Measurements from ENCODE around the gene TSPAN14.

The TSPAN14 gene

DNA sequence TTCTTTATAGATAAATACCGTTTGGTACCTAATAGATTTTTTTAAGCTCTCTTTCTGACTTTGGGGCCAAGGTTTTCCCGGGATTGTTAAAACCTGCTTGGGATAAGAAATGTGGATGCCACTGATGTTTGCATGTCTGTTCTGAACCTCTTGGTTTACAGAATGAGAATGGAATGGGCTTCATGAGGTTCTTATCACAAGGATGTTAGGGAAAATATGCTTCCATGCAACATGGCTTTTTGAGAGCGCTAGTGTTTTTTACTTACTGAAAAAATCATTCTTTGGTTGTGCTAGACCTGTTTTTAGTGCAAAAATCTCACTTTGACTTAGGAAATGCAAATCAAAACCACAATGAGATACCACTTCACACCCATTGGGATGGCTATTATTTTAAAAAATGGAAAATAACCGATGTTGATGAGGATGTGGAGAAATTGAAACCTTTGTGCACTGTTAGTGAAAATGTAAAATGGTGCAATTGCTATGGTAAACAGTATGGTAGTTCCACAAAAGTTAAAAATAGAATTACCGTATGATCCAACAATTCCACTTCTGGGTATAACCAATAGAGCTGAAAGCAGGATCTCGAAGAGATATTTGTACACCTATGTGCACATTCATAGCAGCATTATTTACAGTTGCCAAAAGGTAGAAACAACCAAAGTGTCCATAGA lies 38.9 kb downstream of the TSPAN14 start:
- TF ChIP-seq, protein P1, sequence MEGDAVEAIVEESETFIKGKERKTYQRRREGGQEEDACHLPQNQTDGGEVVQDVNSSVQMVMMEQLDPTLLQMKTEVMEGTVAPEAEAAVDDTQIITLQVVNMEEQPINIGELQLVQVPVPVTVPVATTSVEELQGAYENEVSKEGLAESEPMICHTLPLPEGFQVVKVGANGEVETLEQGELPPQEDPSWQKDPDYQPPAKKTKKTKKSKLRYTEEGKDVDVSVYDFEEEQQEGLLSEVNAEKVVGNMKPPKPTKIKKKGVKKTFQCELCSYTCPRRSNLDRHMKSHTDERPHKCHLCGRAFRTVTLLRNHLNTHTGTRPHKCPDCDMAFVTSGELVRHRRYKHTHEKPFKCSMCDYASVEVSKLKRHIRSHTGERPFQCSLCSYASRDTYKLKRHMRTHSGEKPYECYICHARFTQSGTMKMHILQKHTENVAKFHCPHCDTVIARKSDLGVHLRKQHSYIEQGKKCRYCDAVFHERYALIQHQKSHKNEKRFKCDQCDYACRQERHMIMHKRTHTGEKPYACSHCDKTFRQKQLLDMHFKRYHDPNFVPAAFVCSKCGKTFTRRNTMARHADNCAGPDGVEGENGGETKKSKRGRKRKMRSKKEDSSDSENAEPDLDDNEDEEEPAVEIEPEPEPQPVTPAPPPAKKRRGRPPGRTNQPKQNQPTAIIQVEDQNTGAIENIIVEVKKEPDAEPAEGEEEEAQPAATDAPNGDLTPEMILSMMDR (IDR thresholded peaks at IDR 0.05; ENCODE audit: insufficient read depth, low read length, poor library complexity, severe bottlenecking), result no peak
- H3K36me3 ChIP-seq (ENCODE audit: control insufficient read depth, insufficient read depth, low read length), result peaks cover 5% of the 10 kb centered on the region
- H3K27me3 ChIP-seq (replicated peaks; ENCODE audit: control insufficient read depth, insufficient read depth, low read length), result no peaks in the 10 kb centered on the region
- H3K4me3 ChIP-seq (replicated peaks; ENCODE audit: low read depth, low read length), result no peak overlapping the region
- no peak for DNase-seq (ENCODE audit: extremely low read depth, insufficient read length)

DNA sequence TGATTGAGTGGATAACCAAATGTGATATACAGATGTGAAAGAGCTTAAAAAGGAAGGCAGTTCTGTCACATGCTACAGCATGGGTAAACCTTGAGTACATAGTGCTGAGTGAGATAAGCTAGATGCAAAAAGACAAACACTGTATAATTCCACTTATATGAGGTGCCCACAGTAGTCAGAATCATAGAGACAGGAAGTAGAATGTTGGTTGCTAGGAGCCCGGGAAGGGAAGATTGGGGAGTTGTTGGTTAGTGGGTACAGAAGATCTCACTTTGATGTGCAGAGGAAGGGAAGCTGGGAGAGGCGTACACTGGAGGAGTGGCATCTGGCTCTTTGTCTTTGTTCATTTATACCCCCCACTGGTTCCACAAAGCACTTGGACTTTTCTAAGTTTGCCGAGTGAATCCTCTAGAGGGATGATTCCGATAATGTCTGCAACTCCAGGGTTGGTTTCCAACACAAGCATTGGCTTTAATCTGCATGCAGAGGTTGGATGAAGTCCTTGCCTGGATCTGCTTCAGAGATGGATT lies 39.5 kb downstream of the TSPAN14 start:
- Histone ChIP-seq H3K4me3 (replicated peaks; ENCODE audit: low read depth, low read length) (no peak overlapping the region), H3K36me3 (ENCODE audit: control insufficient read depth, insufficient read depth, low read length) (peaks cover 5% of the 10 kb centered on the region), H3K27me3 (replicated peaks; ENCODE audit: control insufficient read depth, insufficient read depth, low read length) (no peaks in the 10 kb centered on the region)
- no peak for DNase-seq (ENCODE audit: extremely low read depth, insufficient read length)
- TF ChIP-seq, protein P1 (IDR thresholded peaks at IDR 0.05; ENCODE audit: insufficient read depth, low read length, poor library complexity, severe bottlenecking), result no peak

DNA sequence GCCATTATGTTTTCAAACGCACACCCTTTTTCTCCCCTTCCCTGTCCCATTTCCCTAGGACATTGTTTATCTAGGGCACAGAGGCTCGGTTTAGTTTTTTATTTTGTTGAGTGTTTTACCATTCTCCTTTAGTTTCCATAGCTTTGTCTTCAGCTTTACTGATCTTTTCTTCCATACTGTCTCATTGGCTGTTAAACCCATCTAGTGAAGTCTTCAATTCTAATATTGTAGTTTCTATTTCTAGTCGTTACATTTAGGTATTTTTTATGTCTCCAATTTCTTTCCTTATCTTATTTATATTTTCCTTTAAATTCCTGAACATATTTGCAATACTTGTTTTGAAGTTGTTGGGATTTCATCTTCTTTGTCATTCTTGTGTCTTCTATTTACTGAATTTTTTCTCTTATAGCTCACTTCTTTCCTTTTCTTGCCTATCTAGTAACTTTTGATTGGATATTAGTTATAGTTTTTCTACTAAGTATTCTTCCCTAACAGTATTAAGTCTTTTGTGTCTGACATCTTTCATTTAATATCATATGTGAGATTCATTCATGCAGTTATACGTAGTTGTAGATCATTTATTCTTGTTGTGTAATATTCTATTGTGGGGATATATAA lies 42.6 kb downstream of the TSPAN14 start:
- peaks cover 4% of the 10 kb centered on the region for H3K36me3 ChIP-seq (ENCODE audit: control insufficient read depth, insufficient read depth, low read length)
- no peak for DNase-seq (ENCODE audit: extremely low read depth, insufficient read length)
- TF ChIP-seq, protein P1 (IDR thresholded peaks at IDR 0.05; ENCODE audit: insufficient read depth, low read length, poor library complexity, severe bottlenecking), result no peak
- H3K4me3 ChIP-seq (replicated peaks; ENCODE audit: low read depth, low read length), result no peak overlapping the region
- no peaks in the 10 kb centered on the region for H3K27me3 ChIP-seq (replicated peaks; ENCODE audit: control insufficient read depth, insufficient read depth, low read length)

DNA sequence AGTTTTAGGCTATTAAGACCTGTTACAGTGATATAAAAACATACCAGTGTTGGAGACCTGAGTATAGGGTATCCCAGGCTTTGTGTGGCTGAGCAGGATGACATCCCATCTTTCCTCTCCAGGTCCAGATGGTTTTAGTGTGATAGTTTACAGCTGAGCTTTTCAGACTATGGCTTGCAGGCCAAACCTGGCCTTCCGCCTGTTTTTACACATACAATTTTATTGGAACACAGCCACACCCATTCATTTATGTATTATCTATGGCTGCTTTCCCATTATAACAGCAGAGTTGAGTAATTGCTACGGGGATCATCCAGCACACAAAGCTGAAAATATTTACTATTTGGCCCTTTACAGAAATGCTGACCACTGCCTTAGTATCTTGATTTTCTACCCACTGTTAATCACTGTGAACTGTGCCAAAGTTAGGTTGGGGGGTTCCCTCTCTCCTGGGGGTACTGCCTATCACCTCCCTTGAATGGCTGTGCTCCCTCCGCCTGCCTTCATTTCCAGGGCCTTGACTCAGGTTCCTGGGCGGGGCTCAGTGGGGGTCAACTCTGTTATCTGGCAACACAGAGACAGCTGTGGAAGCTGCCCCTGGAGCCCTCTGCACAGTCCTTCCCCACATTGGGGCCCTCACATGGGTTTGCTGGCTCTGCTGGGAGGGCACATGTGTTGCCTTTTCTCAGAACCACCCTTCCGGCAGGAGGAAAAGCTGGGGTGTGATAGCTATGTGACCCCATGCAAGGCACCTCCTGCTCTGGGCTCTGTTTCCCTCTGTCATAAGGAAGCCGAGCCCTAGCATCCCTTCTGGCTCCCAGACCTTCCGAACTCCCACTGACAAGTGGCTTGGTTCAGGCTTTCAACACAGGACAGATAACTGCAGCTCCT lies 43.3 kb downstream of the TSPAN14 start:
- no peaks in the 10 kb centered on the region for H3K27me3 ChIP-seq (replicated peaks; ENCODE audit: control insufficient read depth, insufficient read depth, low read length)
- TF ChIP-seq, protein P1 (IDR thresholded peaks at IDR 0.05; ENCODE audit: insufficient read depth, low read length, poor library complexity, severe bottlenecking), result no peak
- H3K36me3 ChIP-seq (ENCODE audit: control insufficient read depth, insufficient read depth, low read length), result peaks cover 2% of the 10 kb centered on the region
- no peak for DNase-seq (ENCODE audit: extremely low read depth, insufficient read length)
- H3K4me3 ChIP-seq (replicated peaks; ENCODE audit: low read depth, low read length), result no peak overlapping the region

DNA sequence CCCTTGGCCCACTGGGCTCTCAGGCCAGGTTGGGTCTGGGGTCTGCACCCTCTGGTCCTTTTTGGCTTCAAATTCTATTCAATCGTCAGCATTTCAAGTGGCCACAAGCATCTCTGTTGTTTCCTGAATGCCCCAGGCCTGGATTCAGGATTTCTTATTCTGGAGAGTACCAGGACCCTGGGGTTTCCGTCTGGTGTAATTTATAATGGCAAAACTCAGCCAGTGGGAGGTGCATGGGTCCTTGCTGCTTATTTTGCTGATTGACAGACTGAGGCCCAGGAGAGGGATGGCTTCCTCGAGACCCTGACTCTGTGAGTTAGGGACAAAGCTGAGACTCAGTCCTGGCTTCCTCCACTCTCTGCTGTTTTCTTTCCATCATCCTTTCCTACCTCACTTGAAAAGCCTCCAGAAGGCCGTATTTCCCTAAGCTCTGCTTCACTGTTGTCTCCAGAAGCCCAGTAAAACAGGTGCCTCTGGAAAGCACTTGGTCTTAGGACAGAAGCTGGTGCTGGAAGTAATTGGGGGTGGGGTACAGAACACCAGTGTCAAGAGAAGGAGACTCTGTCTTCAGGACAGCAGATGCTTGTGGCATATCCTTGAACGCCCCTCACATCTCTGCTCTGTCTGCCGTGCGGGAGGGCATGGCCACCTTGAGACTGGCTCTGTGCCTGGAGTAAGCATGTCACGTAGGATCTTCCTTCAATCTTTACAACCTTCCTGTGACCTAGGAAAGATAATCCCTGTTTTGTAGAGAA lies 44.1 kb downstream of the TSPAN14 start:
- H3K27me3 ChIP-seq (replicated peaks; ENCODE audit: control insufficient read depth, insufficient read depth, low read length), result no peaks in the 10 kb centered on the region
- TF ChIP-seq, protein P1 (IDR thresholded peaks at IDR 0.05; ENCODE audit: insufficient read depth, low read length, poor library complexity, severe bottlenecking), result no peak
- H3K4me3 ChIP-seq (replicated peaks; ENCODE audit: low read depth, low read length), result no peak overlapping the region
- H3K36me3 ChIP-seq (ENCODE audit: control insufficient read depth, insufficient read depth, low read length), result peaks cover 2% of the 10 kb centered on the region
- DNase-seq (ENCODE audit: extremely low read depth, insufficient read length), result no peak
